D721Med (cell line): ENCODE results near the gene OLIG3.

Experiments used
- DNase-seq: peaks from one replicate; pipeline ENCODE4 v3.0.0; 2011; ENCODE audit warnings: low spot score; ENCODE audit not compliant: insufficient read length
- FAIRE-seq: peaks from 2 replicates; lab custom pipeline; 2011; peaks lifted over from hg19 to GRCh38; lab: Jason Lieb, UNC
- TF ChIP-seq, protein P1 (sequence below): IDR thresholded peaks from 2 replicates; pipeline ENCODE4 v1.5.1; 2012; ENCODE audit warnings: mild to moderate bottlenecking, control low read depth; ENCODE audit not compliant: insufficient read depth; ENCODE audit errors: missing control alignments

Gene OLIG3

GRCh38 chr6:137480431-137480830 lies 13.8 kb downstream of the OLIG3 start:
- FAIRE-seq (no peak), DNase-seq (no peak)
- TF ChIP-seq, protein P1, sequence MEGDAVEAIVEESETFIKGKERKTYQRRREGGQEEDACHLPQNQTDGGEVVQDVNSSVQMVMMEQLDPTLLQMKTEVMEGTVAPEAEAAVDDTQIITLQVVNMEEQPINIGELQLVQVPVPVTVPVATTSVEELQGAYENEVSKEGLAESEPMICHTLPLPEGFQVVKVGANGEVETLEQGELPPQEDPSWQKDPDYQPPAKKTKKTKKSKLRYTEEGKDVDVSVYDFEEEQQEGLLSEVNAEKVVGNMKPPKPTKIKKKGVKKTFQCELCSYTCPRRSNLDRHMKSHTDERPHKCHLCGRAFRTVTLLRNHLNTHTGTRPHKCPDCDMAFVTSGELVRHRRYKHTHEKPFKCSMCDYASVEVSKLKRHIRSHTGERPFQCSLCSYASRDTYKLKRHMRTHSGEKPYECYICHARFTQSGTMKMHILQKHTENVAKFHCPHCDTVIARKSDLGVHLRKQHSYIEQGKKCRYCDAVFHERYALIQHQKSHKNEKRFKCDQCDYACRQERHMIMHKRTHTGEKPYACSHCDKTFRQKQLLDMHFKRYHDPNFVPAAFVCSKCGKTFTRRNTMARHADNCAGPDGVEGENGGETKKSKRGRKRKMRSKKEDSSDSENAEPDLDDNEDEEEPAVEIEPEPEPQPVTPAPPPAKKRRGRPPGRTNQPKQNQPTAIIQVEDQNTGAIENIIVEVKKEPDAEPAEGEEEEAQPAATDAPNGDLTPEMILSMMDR, result no peak

DNA sequence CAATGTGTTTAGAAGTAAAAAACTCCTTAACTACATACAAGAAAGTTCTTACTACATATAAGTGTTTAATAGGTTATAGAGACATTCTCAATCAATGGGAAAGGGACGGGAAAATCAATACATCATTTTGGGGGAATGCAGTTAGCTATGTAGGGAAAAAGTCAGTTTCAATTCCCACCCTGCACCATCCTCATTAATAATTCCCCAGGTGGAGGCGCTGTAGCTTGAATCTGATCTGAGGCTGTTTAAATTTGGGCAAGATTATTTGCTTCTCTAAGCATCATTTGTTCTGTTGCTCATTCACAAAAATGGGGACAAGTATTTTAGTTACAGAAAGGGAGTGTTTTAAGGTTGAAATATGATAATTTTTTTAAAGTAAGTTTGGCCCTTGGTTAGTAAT lies 19.1 kb downstream of the OLIG3 start:
- no peak for DNase-seq
- TF ChIP-seq, protein P1, result peak; percentile 0
- FAIRE-seq, result no peak

GRCh38 chr6:137473598-137473997 lies 20.6 kb downstream of the OLIG3 start:
- TF ChIP-seq, protein P1, result no peak
- FAIRE-seq (no peak), DNase-seq (no peak)

GRCh38 chr6:137472641-137473137 lies 21.5 kb downstream of the OLIG3 start:
- FAIRE-seq (no peak), DNase-seq (no peak)
- TF ChIP-seq, protein P1, result no peak

DNA sequence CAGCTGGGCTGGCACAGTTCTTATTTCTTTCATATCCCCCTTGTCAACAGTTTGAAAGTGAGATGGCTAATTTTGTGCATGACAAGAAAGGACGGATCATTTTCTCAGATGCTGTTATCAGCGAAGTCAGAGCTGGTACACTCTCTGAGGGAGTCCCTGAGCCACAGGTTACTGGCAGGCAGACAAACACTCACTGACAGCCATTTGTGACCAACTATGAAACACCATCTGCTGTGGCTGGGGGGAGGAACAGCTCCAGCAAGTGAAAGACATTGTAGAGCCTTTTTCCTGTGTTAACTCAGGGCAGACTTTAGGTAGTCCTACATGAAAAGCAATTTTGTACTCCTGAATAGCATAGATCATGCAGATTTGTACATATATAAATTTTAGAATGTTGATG lies 22.2 kb downstream of the OLIG3 start:
- FAIRE-seq, result no peak
- no peak for DNase-seq
- TF ChIP-seq, protein P1, result no peak

- no peak for FAIRE-seq
- TF ChIP-seq, protein P1, result no peak
- DNase-seq, result no peak
Measured at GRCh38 chr6:137471497-137471896, 22.7 kb downstream of the OLIG3 start.

- TF ChIP-seq, protein P1, result no peak
- no peak for FAIRE-seq
- DNase-seq, result no peak
Measured at GRCh38 chr6:137467211-137467610, 27.0 kb downstream of the OLIG3 start.
